Activated CD4-positive, alpha-beta T cell treated with anti-CD3 and anti-CD28 coated beads for 4 hours (primary cell): ENCODE measurements around the gene KIF16B.
"Not testable (repeated sequence)": the region's sequence is repeated elsewhere in the genome, so short reads cannot be mapped to it uniquely, and the experiment has no call there.

Experiments used
- DNase-seq, 2 donors: peaks; one replicate each; pipeline ENCODE4 v3.0.0-alpha.2; 2020

Gene KIF16B, protein sequence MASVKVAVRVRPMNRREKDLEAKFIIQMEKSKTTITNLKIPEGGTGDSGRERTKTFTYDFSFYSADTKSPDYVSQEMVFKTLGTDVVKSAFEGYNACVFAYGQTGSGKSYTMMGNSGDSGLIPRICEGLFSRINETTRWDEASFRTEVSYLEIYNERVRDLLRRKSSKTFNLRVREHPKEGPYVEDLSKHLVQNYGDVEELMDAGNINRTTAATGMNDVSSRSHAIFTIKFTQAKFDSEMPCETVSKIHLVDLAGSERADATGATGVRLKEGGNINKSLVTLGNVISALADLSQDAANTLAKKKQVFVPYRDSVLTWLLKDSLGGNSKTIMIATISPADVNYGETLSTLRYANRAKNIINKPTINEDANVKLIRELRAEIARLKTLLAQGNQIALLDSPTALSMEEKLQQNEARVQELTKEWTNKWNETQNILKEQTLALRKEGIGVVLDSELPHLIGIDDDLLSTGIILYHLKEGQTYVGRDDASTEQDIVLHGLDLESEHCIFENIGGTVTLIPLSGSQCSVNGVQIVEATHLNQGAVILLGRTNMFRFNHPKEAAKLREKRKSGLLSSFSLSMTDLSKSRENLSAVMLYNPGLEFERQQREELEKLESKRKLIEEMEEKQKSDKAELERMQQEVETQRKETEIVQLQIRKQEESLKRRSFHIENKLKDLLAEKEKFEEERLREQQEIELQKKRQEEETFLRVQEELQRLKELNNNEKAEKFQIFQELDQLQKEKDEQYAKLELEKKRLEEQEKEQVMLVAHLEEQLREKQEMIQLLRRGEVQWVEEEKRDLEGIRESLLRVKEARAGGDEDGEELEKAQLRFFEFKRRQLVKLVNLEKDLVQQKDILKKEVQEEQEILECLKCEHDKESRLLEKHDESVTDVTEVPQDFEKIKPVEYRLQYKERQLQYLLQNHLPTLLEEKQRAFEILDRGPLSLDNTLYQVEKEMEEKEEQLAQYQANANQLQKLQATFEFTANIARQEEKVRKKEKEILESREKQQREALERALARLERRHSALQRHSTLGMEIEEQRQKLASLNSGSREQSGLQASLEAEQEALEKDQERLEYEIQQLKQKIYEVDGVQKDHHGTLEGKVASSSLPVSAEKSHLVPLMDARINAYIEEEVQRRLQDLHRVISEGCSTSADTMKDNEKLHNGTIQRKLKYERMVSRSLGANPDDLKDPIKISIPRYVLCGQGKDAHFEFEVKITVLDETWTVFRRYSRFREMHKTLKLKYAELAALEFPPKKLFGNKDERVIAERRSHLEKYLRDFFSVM (N-terminal part only)

DNA sequence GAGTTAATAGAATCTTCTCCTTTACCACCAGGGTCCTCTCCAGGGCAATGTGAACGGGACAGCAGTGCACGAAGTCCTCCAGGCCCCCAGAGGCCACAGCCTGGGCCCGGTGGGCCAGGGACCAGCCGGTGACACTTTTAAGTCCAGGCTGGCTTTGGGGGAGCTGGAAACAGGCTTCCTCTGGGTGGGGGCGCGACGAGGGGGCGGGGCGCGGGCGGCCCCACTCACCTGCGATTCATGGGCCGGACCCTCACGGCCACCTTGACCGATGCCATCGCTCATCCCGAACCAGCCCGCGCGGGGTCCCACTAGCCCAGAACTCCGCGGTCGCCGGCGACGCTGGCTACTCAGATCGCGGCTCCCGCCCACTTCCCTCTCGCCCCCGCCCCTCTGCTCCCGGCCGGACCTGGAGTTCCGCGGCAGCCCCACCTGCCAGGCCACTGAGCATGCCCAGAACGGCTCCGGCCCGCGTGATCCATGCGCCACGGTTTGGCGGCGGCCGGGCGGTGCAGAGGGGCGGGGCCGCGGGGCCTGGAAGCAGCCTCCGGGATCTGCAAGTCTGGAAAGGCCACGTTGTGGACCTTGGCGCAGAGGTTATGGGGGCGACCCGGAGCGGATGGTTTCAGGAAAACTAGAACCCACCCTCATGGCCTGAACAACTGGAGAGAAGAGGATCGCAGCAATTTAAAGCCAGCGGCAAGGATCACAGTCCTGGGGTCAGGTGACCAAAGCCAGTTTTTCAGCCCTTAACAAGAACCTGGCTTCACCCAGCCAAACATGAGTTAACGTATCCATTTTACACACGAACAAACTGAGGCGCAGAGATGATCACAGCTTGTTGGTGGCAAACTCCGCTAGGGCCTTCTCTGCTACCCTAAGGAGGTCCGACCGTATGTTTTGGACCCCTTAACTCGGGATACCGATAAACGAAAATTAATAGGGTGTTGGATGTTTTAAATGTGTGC lies at the start of gene KIF16B:
KIF16B (minus strand) TSS at position 448 of the 965 bp plus-strand sequence; CDS start at position 275, 173 bp downstream.
- DNase-seq: peak; percentile 76 to 80

DNA sequence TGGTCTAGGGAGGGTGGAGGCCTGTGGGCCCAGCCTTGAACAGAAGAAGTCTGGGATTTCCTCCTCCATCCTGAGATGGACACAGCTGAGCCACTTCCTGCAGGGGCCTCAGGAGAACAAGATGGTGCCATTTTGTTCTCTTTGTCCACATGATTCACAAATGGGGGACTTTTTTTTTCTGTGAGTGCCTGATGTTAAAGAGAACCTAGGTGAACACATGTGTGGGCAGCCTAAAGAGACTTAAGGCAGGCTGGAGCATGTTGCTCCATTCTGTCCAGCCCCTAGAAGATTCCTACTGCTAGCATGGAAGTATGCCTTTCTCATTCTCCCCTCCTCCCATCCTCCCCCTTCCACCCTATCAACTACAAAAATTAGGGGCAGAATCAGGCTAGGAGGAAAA lies 49.3 kb upstream of the KIF16B start:
- no peak for DNase-seq

DNA sequence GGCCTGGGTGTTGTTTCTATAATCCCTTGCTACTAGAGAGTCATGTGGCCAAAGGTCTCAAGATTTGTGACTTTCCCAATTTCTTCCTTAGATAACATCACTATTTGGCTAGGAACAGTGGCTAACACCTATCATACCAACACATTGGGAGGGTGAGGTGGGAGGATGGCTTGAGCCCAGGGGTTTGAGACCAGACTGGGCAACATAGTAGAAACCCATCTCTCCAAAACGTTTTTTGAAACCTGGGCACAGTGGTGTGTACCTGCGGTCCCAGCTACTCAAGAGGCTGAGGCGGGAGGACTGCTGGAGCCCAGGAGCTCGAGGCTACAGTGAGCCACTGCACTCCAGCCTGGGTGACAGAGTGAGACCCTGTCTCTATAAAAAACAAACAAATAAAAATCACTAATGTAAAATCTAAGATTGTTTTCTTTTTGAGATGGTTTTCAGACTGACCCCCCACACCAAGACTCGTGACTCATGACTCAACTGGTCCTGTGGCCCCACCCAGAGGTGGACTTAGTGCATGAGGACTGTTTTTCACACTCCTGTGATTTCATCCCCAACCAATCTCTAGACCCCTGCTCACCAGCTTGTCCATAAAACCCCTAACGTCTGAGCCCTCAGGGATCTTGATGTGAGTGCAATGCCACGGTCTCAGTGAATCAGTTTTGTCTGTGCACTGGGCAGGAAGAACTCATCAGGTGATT lies 48.3 kb upstream of the KIF16B start:
- no peak for DNase-seq

DNA sequence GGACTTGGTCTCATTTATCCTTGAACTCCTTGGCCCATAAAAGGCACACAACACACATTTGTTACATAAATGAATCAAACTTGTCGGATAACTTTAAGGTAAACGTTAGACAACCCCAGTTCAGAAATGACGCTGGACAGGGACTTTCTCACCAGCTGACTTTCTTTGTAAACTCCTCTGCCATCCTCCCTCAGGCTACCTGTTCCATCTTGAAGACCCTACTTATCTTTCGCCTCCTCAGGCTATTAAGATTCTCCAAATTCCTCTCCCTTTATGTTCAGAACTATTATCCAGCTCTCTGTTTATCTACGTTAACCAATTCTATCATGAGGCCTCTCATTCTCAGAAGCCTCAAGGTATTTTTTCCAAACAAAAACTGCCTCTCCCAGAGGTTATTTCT lies 47.7 kb upstream of the KIF16B start:
- no peak for DNase-seq

DNA sequence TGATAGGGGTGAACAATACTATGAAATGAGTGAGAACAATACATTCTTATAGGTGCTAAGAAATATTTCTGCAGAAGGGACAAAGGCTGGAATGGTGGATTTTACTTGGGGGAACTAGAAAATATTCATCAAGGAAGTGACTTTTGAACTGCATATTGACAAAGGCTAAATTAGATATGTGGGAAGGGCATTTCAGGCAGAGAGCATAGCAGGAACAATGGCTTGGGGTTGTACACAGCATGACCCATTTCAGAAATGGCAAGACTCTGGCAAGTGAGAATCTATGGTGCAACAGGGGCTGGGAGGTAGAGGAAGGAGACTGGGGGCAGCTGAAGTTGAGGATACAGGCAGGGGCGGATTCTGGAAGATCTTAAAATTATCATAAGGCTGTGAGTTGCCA lies 46.7 kb upstream of the KIF16B start:
- no peak for DNase-seq

DNA sequence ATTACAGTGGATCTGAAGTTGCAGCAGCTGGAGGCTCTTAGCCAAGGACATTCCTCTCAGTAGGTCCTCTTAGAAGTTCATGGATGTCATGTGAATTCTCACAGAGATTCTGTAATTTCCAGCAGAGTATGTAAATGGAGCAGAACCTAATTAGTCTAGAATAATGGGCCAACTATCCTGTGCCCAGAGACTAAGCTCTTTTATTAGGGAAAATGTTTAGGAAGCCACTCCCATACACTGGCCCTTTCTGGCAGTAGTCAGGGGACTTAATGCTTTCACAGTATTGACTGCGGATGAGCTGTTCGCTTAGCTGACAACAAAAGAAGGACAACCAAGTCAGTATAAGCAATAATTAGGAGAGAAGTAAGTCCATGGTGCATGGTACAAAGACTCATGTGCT lies 43.8 kb upstream of the KIF16B start:
- DNase-seq: no peak

DNA sequence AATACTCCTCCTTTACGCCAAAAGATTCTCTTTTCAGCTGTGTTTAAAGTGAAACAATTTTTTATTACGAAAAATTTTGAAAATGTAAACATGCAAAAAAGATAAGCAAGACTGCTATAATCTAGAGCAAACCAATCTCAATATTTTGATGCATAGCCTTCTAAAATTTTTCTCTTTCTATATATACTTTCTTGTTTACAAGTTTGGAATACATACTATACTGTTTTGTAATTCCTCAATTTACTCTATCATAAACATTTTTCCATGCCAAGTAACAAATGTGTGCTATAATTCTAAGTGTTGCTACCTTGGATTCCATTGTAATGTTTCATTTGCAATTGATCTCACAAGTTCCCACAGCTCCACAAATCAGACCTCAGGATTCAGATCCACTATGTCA lies 43.1 kb upstream of the KIF16B start:
- DNase-seq: no peak

DNA sequence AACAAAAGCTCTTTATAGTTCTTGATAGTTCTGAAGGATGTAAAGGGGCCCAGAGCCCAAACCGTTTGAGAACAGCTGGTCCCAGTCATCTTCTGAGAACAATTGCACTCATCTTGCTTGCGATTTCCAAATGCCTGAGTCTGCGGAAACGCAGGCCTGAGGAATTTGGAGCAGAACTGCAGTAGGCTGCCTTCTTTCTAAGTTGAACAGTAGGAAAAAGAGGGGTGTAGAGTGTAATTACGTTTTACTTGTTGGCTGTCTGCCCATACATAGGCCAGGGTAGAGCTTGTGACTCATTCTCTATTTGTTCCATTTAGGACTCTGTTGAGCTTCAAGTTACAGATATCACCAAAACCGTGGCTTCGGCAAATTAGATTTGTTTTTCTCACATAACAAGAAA lies 42.0 kb upstream of the KIF16B start:
- no peak for DNase-seq

DNA sequence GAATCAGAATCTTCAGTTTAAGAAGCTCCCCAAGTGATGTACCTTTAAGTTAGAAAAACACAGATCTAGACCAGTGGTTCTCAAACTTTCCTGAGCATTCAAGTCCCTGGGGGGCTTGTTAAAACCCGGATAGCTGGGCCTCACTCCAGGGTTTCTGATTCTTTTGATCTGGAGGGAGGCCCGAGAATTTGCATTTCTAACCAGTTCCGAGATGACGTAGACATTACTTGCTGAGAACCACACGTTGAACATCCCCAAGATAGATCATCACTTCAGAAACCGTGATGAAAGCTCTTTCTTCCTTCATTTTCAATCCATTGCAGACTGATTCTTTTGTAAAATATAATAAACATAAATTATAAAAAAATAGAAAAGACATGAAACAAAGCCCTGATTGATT lies 40.7 kb upstream of the KIF16B start:
- no peak for DNase-seq

DNA sequence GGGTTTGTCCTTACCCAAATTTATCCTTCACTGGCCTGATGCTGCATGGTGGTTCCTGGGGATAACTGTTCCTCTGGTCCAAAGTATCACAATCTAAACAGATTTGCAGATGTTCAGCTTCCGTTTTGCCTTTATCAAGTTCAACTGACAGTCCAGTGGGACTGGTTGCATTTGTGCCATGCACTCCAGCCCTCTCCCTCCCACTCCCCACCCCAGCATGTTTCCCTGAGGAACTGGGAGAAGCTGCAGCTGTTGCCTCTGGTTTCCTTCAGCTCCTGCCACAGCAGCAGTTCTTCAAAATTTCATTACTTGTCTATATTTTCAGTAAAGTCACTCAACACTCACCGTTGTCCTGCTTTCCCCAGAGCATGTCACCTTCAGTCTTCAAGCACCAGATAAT lies 39.5 kb upstream of the KIF16B start:
- DNase-seq: no peak

DNA sequence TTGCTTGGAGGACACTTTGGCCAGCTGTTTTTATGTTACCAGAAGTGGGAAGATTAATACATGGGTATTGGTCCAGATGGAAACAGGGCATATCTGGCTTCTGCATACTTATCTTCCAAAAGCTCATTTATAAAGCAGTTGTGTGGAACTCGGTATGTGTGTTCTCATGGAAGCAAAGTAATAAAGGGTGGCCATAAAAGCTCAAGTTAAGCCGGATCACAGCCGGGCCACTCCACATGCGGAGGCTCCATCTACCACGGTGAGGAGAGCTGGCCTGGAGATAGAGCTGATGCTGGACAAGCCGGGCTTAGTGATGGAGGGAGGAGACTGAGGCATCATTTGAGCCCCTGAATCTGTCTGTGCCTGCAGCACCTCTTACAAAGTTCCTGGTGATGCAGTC lies 38.6 kb upstream of the KIF16B start:
- no peak for DNase-seq

DNA sequence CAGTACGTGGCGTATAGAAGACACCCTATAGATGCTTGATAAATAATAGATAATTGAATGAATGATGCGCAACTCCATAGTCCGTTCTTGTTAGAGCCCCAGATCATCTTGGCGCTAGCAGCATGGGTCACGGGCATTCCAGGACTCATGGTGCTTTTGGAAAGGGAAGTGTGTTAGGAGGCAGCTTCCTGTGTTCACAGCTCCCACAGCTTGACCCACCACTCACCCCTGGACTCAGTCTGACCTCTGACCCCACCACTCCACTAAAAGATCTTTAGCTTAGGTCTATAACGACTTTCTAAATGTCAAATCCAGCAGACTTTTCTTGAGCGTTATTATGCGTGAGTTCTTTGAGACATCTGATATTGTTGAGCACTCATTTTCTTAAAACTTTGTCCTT lies 35.8 kb upstream of the KIF16B start:
- DNase-seq: no peak

DNA sequence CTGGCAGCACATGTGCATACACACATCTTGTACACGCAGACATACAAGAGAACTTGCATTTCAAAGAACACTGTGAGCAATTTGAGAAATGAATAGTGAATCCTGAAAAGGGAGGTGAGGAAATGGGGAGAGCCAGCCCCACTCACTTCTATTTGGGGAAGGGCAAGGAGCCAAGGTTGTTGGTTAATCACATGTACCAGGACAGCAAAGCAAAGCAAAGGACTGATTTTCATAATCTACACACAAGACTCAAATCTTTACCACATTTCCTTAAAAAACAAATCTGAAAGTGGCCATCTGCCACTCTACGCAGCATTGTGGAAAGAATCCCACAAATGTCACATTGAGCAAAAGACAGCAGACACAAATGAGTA lies 35.0 kb upstream of the KIF16B start:
- DNase-seq: no peak

DNA sequence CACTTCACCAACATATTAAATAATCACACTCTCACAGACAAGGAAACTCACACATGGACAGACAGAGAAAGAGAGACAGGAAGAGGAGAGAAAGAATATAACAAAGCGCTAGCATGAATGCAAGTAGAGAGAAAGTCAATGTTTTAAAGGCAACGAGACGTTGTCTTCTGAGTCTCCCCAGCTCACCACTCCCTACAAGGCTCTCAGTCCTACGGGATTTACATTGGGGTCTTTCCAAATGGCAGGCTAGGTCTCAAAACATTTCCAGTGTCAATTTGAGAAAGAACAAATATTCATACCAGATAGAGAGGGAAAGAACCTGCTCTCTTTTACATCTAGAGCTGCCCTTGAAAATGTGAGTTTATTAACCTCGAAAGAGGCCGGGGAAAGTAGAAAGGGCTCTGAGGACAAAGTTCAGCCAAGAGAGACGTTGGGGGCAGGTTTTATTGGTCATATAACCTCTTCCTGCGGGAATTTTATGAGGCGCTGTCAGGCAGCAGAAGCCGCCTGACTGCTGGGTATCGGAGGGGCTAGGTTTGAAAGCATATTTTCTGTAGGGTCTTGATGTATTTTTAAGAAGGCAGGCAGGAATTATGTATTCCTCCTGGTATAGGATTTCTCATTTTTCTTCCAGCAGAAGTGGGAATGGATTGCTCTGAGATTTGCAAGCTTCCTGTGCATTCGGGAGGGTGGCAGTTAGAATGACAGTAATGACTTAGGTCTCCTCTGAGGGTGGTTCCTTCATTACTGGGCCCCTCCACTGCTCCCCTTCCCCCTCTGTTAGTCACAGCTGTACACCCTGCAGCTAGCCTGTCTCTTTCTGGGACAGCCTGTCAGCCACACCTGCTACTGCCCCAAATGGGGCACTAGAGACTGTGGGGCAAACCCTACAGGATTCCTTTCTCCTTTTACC lies 34.4 kb upstream of the KIF16B start:
- no peak for DNase-seq

DNA sequence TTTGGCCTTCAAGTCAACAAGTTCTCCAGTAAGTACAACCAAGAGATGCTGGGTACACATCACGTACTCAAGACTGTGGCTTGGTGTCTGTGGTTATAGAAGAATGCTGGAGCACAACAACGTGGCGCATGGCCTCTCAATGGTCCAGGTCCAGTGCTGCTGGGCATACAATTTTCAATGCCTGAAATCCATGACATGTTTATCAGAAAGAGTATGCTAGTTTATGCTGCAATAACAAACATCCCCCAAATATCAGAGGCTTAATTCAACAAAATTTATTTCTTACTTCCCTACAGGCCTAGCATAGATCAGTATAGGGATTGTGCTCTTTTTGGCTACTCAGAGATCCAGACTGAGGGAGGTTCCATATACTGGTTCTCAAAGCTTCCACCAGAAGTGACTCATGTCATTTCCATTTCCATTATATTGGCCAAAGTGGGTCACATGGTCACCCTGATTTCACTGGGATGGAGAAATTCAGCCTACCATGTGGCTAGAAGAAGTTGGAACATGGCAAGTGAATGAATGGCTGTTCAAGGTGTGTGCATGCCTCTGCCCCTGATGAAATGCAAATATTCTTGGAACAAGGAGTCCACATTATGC lies 33.3 kb upstream of the KIF16B start:
- DNase-seq: no peak

DNA sequence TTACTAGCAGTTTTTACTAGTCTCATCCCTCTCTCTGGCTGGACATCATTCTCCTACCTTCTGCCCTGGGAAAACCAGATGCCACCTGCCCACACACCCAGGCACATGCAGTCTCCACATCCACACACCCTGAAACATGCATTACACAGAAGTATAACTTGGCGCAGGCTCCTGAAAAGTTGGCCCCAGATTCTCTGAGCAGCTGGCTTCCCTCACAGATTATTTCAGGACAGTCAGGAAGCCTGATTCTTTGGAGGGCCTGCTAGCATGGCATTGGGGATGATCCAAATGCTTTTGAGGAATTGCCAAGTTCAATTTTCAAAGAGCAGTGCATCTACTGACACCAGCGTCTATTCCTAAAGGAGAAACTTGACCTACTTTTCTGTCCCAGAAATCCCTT lies 27.8 kb upstream of the KIF16B start:
- DNase-seq: no peak

DNA sequence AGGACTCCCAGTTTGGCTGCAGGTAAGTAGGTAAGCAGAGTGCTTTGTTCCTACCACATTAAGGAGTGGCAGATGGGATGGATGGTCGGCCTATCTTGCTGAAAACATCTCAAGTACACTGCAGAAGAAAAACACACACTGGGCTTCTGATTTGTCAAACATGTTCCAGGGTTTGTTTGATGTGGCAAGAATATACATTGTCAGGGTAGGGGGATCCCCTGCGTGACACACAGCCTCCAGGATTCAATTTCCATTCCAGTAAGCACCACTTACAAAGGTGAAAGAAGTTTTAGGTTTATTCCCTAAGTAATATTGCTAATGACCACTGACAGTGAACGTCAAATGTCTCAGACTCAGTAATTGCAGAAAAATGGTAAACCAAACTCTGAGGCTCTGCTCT lies 26.0 kb upstream of the KIF16B start:
- no peak for DNase-seq

DNA sequence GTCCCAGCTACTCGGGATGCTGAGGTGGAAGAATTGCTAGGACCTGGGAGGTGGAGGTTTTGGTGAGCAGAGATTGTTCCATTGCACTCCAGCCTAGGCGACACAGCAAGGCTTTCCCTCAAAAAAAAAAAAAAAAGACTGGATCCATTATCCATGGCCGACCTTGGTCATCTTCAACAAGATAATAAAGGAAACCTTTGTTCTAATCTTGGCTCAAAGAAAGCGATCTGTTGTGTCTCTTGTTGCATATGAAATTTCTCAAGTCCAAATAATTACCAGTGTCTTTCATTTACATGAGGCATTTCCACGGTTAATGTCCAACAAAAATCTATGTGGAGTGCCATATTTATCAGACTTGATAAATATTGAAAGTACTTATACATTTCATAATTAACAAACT lies 23.7 kb upstream of the KIF16B start:
- DNase-seq: no peak

DNA sequence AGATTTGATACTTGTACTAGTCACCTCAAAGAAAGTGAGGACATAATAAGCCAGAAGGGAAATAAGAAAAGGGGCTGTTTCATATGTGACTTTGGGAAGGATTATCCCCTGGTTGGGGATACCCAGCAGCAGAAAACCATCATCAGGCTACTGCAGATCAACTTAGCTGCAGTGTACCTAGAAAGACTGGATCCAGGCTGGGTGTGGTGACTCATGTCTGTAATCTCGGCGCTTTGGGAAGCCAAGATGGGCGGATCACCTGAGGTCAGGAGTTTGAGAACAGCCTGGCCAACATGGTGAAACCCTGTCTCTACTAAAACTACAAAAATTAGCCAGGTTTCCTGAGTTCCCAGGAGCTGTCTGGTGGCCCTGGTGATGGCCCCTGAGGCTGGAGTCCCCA lies 23.2 kb upstream of the KIF16B start:
- not testable (repeated sequence) for DNase-seq

DNA sequence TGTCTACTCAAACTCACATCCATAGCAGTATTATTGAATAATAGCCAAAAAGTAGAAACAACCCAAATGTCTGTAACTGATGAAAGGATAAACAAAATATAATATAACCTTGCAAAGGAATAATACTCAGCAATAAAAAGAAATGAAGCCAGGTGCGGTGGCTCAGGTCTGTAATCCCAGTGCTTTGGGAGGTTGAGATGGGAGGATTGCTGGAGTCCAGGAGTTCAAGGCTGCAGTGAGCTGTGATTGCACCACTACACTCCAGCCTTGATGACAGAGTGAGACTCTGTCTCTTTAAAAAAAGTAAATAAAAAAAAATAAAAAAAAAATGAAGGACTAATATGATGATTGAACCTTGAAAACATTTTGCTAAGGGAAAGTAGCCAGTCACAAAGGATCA lies 22.1 kb upstream of the KIF16B start:
- DNase-seq: no peak
